K562 (cell line): ENCODE measurements around the gene PPP6R1.

Experiments used
- OTX1 ChIP-seq: fragments of 450-650 bp; formaldehyde crosslinking; IDR thresholded peaks from 2 replicates; pipeline ENCODE4 v1.4.0; 2022; ENCODE audit warnings: mild to moderate bottlenecking
- TF ChIP-seq, protein P1 (sequence below): sonication (generic); formaldehyde crosslinking; IDR thresholded peaks from 2 replicates; pipeline ENCODE4 v1.8.1; 2023; ENCODE audit warnings: mild to moderate bottlenecking, missing genetic modification reagents

DNA sequence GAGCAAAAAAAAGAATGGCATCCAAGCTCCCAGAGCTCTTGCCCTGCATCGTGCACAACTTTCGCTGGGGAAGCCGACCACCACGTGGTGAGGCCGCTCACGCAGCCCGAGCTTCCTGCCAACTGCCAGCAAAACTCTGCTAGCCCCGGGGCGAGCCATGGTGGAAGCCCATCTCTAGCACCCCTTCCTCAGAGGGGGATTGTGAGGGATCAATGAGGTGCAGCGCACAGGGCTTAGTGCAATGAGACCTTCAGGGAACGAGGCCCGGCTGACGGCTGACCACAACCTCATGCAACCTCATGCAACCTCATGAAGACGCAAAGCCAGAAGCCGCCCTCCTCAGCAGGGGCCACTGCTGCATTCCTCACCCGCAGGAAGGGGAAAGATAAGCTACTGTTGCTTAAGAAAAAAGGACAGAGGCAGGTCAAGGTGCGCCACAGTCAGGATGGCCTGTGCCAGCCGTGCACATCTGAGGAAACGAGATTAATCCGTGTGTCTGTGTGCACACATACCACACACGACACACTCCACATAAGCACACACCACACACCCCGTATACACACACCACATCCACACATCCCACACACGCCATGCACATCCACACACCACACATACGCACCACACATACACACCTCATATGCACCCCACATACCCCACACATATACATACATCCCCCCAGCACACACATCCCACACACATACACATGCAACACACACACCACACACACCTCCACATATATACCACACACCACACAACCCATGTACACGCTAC lies 11.5 kb upstream of the PPP6R1 start:
- TF ChIP-seq, protein P1, sequence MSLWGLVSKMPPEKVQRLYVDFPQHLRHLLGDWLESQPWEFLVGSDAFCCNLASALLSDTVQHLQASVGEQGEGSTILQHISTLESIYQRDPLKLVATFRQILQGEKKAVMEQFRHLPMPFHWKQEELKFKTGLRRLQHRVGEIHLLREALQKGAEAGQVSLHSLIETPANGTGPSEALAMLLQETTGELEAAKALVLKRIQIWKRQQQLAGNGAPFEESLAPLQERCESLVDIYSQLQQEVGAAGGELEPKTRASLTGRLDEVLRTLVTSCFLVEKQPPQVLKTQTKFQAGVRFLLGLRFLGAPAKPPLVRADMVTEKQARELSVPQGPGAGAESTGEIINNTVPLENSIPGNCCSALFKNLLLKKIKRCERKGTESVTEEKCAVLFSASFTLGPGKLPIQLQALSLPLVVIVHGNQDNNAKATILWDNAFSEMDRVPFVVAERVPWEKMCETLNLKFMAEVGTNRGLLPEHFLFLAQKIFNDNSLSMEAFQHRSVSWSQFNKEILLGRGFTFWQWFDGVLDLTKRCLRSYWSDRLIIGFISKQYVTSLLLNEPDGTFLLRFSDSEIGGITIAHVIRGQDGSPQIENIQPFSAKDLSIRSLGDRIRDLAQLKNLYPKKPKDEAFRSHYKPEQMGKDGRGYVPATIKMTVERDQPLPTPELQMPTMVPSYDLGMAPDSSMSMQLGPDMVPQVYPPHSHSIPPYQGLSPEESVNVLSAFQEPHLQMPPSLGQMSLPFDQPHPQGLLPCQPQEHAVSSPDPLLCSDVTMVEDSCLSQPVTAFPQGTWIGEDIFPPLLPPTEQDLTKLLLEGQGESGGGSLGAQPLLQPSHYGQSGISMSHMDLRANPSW (CRISPR knock-in tag): no peak
- peak; percentile 88; the same call in 1 of the 2 replicates for TF ChIP-seq OTX1 (CRISPR knock-in tag)
